ENCODE data around the gene TPSB2.

- TF ChIP-seq CTCF (conservative IDR thresholded peaks at IDR 0.05 in 1 of 2, IDR thresholded peaks at IDR 0.05 in 1 of 2; ENCODE audit: low read depth in 1 of 2, low read length in 2 of 2) (no peak), EZH2 (IDR thresholded peaks at IDR 0.05; ENCODE audit: low read length, missing control alignments) (no peak)
Observed at GRCh38 chr16:1265826-1266225, 35.8 kb upstream of the TPSB2 start.

All from fibroblast of lung (primary cell).